HepG2 (cell line): ENCODE data around the gene HDGF. TPM values are rescaled to one million over a fixed set of nuclear protein-coding genes. Genes with fewer than 3 reads are reported as not detected.

Source experiments
- CBX2 ChIP-seq, 2 experiments: fragments of 200-600 bp in 1 of 2; sonication (generic); formaldehyde crosslinking in 1 of 2; IDR thresholded peaks; 2 replicates each; pipeline versions ENCODE4 v1.7.0 to v1.8.1; 2018 to 2022; ENCODE audit warnings: low read depth in 2 of 2, low read length in 1 of 2, mild to moderate bottlenecking in 1 of 2, missing genetic modification reagents in 1 of 2
- KAT8 ChIP-seq: IDR thresholded peaks from 2 replicates; pipeline ENCODE4 v1.6.1; 2016; ENCODE audit warnings: missing genetic modification reagents, missing compliant biosample characterization
- RORA ChIP-seq: sonication (generic); formaldehyde crosslinking; IDR thresholded peaks from 2 replicates; pipeline ENCODE4 v1.5.0; 2020; ENCODE audit warnings: mild to moderate bottlenecking, missing genetic modification reagents, moderate library complexity
- SMAD9 ChIP-seq: sonication (generic); formaldehyde crosslinking; IDR thresholded peaks from 2 replicates; pipeline ENCODE4 v1.5.1; 2020; ENCODE audit warnings: mild to moderate bottlenecking, missing genetic modification reagents
- TEAD3 ChIP-seq: optimal IDR thresholded peaks from 2 replicates; pipeline ENCODE3; 2016; ENCODE audit warnings: borderline replicate concordance
- ZNF317 ChIP-seq: sonication (generic); formaldehyde crosslinking; IDR thresholded peaks from 2 replicates; pipeline ENCODE4 v1.5.0; 2020; ENCODE audit warnings: mild to moderate bottlenecking, missing genetic modification reagents
- ZNF720 ChIP-seq: sonication (generic); formaldehyde crosslinking; IDR thresholded peaks from 2 replicates; pipeline ENCODE4 v1.4.0; 2020; ENCODE audit warnings: missing genetic modification reagents
- polyA plus RNA-seq, 8 experiments: library from polyadenylated mRNA; depleted of rRNA in 3 of 8; stranded (reverse) in 7 of 8; unstranded in 1 of 8; fragments of >200 nt; fragmentation: Illumina TruSeq in 4 of 8; extraction: Trizol in 4 of 8; gene quantifications; 2 replicates each; pipeline versions ENCODE4 v1.2.1 to v1.2.3, GENCODE V29; 2011 to 2016; ENCODE audit warnings: low read depth in 4 of 8, missing spikeins in 1 of 8, mixed read lengths in 1 of 8; ENCODE audit not compliant: insufficient read depth in 1 of 8
- total RNA-seq, 5 experiments: library from RNA; depleted of rRNA; stranded (reverse); fragments of >200 nt; fragmentation: Illumina TruSeq; extraction: Trizol; gene quantifications; 2 replicates each; pipeline ENCODE4 v1.2.3, GENCODE V29; 2016; ENCODE audit warnings: low read depth in 1 of 5
- TF ChIP-seq, protein P1 (sequence below): sonication (generic); formaldehyde crosslinking; IDR thresholded peaks from 2 replicates; pipeline ENCODE4 v1.4.0; 2020; ENCODE audit warnings: missing genetic modification reagents
- TF ChIP-seq, protein P2 (sequence below): IDR thresholded peaks from 2 replicates; pipeline ENCODE4 v1.6.1; 2016; ENCODE audit warnings: mild to moderate bottlenecking
- TF ChIP-seq, protein P3 (sequence below): sonication (generic); formaldehyde crosslinking; IDR thresholded peaks from 2 replicates; pipeline ENCODE4 v1.5.0; 2020; ENCODE audit warnings: missing genetic modification reagents
- TF ChIP-seq, protein P4 (sequence below): sonication (generic); formaldehyde crosslinking; IDR thresholded peaks from 2 replicates; pipeline ENCODE4 v1.4.0; 2020; ENCODE audit warnings: missing genetic modification reagents
- TF ChIP-seq, protein P5 (sequence below): sonication (generic); formaldehyde crosslinking; IDR thresholded peaks from 2 replicates; pipeline ENCODE4 v1.9.0; 2022; ENCODE audit warnings: missing genetic modification reagents, mild to moderate bottlenecking, borderline replicate concordance

Gene HDGF
- total and polyA plus RNA-seq, 2 of the 13 experiments (the other 11 are each of a cell fraction or from before 2014, with no cell fraction given) = 156 to 196 TPM

DNA sequence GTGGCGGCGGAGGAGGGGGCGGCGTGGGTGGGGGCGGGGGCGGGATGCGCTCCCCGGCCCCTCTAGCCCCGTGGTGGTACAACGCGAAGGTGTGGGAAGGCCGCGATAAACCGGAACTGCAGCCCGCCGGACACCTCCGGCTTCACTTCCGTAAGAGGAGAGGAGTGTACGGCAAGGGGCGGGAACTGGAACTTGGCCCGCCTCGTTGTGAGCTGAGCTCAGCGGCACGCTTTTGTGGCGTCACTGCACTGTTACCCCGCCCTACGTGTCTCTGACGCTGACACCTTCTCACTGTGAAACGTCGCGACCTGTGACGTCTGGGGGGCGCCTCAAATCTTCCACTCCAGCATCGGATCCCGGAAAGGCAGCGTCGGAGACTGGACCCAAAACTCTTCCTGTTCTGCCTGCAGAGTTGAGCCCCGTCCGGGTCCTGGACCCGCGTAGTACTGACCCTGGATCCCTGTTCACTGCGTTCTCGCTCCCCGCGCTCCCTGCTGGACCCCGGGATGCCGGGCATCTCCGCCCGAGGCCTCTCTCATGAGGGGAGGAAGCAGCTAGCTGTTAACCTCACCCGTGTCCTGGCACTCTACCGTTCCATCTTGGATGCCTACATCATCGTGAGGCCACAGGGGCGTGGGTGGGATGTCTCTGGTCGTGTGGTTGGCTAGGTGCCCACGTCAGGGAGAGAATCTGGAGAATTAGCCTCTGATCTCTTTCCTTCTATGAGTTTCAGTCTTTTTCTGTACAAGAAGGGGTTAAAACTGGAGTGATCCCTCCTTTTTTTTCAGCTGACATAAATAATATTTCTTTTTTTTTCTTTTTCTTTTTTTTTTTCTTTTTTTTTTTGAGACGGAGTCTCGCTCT lies 22.6 kb downstream of the HDGF start, which contains the start of gene ISG20L2 (continued):
- TF ChIP-seq, protein P1, sequence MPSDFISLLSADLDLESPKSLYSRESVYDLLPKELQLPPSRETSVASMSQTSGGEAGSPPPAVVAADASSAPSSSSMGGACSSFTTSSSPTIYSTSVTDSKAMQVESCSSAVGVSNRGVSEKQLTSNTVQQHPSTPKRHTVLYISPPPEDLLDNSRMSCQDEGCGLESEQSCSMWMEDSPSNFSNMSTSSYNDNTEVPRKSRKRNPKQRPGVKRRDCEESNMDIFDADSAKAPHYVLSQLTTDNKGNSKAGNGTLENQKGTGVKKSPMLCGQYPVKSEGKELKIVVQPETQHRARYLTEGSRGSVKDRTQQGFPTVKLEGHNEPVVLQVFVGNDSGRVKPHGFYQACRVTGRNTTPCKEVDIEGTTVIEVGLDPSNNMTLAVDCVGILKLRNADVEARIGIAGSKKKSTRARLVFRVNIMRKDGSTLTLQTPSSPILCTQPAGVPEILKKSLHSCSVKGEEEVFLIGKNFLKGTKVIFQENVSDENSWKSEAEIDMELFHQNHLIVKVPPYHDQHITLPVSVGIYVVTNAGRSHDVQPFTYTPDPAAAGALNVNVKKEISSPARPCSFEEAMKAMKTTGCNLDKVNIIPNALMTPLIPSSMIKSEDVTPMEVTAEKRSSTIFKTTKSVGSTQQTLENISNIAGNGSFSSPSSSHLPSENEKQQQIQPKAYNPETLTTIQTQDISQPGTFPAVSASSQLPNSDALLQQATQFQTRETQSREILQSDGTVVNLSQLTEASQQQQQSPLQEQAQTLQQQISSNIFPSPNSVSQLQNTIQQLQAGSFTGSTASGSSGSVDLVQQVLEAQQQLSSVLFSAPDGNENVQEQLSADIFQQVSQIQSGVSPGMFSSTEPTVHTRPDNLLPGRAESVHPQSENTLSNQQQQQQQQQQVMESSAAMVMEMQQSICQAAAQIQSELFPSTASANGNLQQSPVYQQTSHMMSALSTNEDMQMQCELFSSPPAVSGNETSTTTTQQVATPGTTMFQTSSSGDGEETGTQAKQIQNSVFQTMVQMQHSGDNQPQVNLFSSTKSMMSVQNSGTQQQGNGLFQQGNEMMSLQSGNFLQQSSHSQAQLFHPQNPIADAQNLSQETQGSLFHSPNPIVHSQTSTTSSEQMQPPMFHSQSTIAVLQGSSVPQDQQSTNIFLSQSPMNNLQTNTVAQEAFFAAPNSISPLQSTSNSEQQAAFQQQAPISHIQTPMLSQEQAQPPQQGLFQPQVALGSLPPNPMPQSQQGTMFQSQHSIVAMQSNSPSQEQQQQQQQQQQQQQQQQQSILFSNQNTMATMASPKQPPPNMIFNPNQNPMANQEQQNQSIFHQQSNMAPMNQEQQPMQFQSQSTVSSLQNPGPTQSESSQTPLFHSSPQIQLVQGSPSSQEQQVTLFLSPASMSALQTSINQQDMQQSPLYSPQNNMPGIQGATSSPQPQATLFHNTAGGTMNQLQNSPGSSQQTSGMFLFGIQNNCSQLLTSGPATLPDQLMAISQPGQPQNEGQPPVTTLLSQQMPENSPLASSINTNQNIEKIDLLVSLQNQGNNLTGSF (CRISPR knock-in tag) = peak; percentile 81; the same call in 1 of the 2 replicates
- TF ChIP-seq, protein P2, sequence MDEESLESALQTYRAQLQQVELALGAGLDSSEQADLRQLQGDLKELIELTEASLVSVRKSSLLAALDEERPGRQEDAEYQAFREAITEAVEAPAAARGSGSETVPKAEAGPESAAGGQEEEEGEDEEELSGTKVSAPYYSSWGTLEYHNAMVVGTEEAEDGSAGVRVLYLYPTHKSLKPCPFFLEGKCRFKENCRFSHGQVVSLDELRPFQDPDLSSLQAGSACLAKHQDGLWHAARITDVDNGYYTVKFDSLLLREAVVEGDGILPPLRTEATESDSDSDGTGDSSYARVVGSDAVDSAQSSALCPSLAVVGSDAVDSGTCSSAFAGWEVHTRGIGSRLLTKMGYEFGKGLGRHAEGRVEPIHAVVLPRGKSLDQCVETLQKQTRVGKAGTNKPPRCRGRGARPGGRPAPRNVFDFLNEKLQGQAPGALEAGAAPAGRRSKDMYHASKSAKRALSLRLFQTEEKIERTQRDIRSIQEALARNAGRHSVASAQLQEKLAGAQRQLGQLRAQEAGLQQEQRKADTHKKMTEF (CRISPR knock-in tag) = peak; percentile 53; the same call in 1 of the 2 replicates
- TF ChIP-seq ZNF720 (CRISPR knock-in tag) (no peak), ZNF317 (CRISPR knock-in tag) (no peak), KAT8 (peak; percentile 84), TEAD3 (CRISPR knock-in tag) (peak; percentile 25), RORA (no peak), SMAD9 (CRISPR knock-in tag) (no peak), CBX2 (IDR thresholded peaks at IDR 0.05; ENCODE audit: low read depth, low read length) (no peak), CBX2 (CRISPR knock-in tag; IDR thresholded peaks at IDR 0.05; ENCODE audit: low read depth) (no peak)
- TF ChIP-seq, protein P3, sequence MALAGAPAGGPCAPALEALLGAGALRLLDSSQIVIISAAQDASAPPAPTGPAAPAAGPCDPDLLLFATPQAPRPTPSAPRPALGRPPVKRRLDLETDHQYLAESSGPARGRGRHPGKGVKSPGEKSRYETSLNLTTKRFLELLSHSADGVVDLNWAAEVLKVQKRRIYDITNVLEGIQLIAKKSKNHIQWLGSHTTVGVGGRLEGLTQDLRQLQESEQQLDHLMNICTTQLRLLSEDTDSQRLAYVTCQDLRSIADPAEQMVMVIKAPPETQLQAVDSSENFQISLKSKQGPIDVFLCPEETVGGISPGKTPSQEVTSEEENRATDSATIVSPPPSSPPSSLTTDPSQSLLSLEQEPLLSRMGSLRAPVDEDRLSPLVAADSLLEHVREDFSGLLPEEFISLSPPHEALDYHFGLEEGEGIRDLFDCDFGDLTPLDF = no peak
- TF ChIP-seq, protein P4, sequence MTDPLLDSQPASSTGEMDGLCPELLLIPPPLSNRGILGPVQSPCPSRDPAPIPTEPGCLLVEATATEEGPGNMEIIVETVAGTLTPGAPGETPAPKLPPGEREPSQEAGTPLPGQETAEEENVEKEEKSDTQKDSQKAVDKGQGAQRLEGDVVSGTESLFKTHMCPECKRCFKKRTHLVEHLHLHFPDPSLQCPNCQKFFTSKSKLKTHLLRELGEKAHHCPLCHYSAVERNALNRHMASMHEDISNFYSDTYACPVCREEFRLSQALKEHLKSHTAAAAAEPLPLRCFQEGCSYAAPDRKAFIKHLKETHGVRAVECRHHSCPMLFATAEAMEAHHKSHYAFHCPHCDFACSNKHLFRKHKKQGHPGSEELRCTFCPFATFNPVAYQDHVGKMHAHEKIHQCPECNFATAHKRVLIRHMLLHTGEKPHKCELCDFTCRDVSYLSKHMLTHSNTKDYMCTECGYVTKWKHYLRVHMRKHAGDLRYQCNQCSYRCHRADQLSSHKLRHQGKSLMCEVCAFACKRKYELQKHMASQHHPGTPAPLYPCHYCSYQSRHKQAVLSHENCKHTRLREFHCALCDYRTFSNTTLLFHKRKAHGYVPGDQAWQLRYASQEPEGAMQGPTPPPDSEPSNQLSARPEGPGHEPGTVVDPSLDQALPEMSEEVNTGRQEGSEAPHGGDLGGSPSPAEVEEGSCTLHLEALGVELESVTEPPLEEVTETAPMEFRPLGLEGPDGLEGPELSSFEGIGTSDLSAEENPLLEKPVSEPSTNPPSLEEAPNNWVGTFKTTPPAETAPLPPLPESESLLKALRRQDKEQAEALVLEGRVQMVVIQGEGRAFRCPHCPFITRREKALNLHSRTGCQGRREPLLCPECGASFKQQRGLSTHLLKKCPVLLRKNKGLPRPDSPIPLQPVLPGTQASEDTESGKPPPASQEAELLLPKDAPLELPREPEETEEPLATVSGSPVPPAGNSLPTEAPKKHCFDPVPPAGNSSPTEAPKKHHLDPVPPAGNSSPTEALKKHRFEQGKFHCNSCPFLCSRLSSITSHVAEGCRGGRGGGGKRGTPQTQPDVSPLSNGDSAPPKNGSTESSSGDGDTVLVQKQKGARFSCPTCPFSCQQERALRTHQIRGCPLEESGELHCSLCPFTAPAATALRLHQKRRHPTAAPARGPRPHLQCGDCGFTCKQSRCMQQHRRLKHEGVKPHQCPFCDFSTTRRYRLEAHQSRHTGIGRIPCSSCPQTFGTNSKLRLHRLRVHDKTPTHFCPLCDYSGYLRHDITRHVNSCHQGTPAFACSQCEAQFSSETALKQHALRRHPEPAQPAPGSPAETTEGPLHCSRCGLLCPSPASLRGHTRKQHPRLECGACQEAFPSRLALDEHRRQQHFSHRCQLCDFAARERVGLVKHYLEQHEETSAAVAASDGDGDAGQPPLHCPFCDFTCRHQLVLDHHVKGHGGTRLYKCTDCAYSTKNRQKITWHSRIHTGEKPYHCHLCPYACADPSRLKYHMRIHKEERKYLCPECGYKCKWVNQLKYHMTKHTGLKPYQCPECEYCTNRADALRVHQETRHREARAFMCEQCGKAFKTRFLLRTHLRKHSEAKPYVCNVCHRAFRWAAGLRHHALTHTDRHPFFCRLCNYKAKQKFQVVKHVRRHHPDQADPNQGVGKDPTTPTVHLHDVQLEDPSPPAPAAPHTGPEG (CRISPR knock-in tag) = no peak
- TF ChIP-seq, protein P5, sequence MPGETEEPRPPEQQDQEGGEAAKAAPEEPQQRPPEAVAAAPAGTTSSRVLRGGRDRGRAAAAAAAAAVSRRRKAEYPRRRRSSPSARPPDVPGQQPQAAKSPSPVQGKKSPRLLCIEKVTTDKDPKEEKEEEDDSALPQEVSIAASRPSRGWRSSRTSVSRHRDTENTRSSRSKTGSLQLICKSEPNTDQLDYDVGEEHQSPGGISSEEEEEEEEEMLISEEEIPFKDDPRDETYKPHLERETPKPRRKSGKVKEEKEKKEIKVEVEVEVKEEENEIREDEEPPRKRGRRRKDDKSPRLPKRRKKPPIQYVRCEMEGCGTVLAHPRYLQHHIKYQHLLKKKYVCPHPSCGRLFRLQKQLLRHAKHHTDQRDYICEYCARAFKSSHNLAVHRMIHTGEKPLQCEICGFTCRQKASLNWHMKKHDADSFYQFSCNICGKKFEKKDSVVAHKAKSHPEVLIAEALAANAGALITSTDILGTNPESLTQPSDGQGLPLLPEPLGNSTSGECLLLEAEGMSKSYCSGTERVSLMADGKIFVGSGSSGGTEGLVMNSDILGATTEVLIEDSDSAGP = peak; percentile 47; the same call in 1 of the 2 replicates
